ENCODE results near the gene FUOM. TPM values are rescaled to one million over a fixed set of nuclear protein-coding genes. Genes with fewer than 3 reads are reported as not detected.

The FUOM gene
- total RNA-seq, 1 experiment from 2014 or later: 16.0 TPM

DNA sequence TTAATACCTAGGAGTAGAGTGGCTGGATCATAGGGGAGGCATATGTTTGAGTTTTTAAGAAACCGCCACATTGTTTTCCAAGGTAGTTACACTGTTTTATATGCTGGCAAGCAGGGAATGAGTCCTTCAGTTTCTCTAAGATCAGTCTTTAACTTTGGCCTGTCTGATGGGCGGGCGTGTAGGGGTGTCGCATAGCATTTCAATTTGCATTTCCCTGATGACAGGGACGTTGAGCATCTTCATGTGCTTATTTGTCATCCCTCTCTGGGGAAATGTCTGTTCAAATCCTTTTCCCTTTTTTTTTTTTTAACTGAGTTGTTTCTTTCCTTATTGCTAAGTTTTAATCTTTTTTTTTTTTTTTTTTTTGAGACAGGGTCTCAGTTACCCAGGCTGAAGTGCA is 46.0 kb upstream of the FUOM start:
- POLR2A ChIA-PET (ENCODE audit: low non-redundant PET): no interaction called here
- Histone ChIP-seq H3K36me3 (ENCODE audit: insufficient read depth, low read length, poor library complexity, severe bottlenecking) (peaks cover 67% of the 10 kb centered on the region), H3K9me3 (ENCODE audit: low read depth, low read length, poor library complexity, severe bottlenecking) (no peaks in the 10 kb centered on the region), H3K4me1 (ENCODE audit: insufficient read depth, low read length, poor library complexity, severe bottlenecking) (no peaks in the 10 kb centered on the region), H3K27me3 (replicated peaks; ENCODE audit: insufficient read depth, low read depth, low read length, poor library complexity) (no peaks in the 10 kb centered on the region), H3K27ac (ENCODE audit: low read depth, low read length, poor library complexity, severe bottlenecking) (no peak overlapping the region), H3K4me3 (ENCODE audit: low read depth, low read length, poor library complexity, severe bottlenecking) (no peak overlapping the region)
- DNase-seq (ENCODE audit: low spot score): no peak
- intact Hi-C loops (cut with micrococcal nuclease; ENCODE audit: unreplicated experiment): no loop called here
- TF ChIP-seq, protein P1, sequence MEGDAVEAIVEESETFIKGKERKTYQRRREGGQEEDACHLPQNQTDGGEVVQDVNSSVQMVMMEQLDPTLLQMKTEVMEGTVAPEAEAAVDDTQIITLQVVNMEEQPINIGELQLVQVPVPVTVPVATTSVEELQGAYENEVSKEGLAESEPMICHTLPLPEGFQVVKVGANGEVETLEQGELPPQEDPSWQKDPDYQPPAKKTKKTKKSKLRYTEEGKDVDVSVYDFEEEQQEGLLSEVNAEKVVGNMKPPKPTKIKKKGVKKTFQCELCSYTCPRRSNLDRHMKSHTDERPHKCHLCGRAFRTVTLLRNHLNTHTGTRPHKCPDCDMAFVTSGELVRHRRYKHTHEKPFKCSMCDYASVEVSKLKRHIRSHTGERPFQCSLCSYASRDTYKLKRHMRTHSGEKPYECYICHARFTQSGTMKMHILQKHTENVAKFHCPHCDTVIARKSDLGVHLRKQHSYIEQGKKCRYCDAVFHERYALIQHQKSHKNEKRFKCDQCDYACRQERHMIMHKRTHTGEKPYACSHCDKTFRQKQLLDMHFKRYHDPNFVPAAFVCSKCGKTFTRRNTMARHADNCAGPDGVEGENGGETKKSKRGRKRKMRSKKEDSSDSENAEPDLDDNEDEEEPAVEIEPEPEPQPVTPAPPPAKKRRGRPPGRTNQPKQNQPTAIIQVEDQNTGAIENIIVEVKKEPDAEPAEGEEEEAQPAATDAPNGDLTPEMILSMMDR (conservative IDR thresholded peaks at IDR 0.05; ENCODE audit: low read depth, low read length): no peak
- no peak for TF ChIP-seq EZH2 (IDR thresholded peaks at IDR 0.05; ENCODE audit: borderline replicate concordance, low read depth, low read length, poor library complexity, severe bottlenecking)
- BruUV-seq (replicated peaks): no TSS peak
- CTCF ChIA-PET: no interaction called here

DNA sequence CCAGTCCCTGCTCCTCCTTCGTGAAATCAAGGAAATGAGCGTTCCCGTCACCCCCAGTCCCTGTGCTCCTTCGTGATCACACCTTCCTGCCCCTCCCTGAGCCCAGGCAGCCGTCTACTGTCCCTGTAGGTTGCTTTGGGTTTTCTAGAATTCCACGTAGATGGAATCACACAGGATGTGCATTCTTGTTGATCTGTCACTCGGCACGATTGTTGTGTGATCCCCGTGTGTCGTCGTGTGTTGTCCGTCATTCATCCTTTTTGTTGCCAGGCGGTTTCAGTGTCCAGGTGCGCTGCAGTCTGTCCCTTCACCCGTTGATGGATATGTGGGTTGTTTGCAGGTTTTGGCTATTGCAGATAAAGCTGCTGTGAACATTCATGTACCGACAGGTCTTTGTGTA is 45.5 kb upstream of the FUOM start:
- no TSS peak for BruUV-seq (replicated peaks)
- H3K9me3 ChIP-seq (ENCODE audit: low read depth, low read length, poor library complexity, severe bottlenecking): no peaks in the 10 kb centered on the region
- H3K27me3 ChIP-seq (replicated peaks; ENCODE audit: insufficient read depth, low read depth, low read length, poor library complexity): no peaks in the 10 kb centered on the region
- no peaks in the 10 kb centered on the region for H3K4me1 ChIP-seq (ENCODE audit: insufficient read depth, low read length, poor library complexity, severe bottlenecking)
- intact Hi-C loops (cut with micrococcal nuclease; ENCODE audit: unreplicated experiment): no loop called here
- H3K27ac ChIP-seq (ENCODE audit: low read depth, low read length, poor library complexity, severe bottlenecking): no peak overlapping the region
- TF ChIP-seq, protein P1 (conservative IDR thresholded peaks at IDR 0.05; ENCODE audit: low read depth, low read length): no peak
- no peak for TF ChIP-seq EZH2 (IDR thresholded peaks at IDR 0.05; ENCODE audit: borderline replicate concordance, low read depth, low read length, poor library complexity, severe bottlenecking)
- H3K4me3 ChIP-seq (ENCODE audit: low read depth, low read length, poor library complexity, severe bottlenecking): no peak overlapping the region
- DNase-seq (ENCODE audit: low spot score): no peak
- H3K36me3 ChIP-seq (ENCODE audit: insufficient read depth, low read length, poor library complexity, severe bottlenecking): peaks cover 67% of the 10 kb centered on the region
- ChIA-PET CTCF (no interaction called here), POLR2A (ENCODE audit: low non-redundant PET) (no interaction called here)

DNA sequence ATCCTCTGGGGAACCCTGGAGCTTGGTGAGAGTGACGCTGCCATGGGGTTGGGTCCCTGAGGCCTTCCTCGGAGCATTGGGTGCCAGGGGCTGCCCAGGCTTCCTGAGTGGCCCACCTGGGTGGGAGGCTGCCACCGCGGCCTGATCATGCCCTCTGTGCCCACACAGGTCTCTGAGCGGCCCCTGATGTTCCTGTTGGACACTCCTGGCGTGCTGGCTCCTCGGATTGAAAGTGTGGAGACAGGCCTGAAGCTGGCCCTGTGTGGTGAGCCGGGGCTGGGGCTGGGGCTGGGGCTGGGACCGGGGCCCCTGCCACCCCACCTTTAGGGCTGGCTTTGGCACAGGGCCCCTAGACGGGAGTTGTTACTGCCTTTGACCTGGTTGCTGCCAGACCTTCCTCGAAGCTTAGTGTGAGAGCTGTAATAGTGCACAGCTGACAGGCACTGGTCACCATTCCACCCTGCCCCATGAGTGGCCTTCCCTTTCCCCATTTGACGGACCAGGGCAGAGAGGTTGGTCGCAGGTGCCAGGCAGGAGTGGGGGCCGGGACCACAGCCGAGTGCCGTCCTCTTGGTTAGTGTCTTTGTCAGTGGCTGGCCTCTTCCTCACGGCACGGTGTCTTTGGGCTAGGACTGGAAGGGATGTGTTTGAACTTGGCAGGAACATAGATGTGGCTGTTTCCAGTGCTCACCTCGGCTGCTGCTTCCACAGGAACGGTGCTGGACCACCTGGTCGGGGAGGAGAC is 44.3 kb upstream of the FUOM start:
- Histone ChIP-seq H3K4me3 (ENCODE audit: low read depth, low read length, poor library complexity, severe bottlenecking) (no peak overlapping the region), H3K27me3 (replicated peaks; ENCODE audit: insufficient read depth, low read depth, low read length, poor library complexity) (no peaks in the 10 kb centered on the region), H3K36me3 (ENCODE audit: insufficient read depth, low read length, poor library complexity, severe bottlenecking) (peaks cover 63% of the 10 kb centered on the region), H3K4me1 (ENCODE audit: insufficient read depth, low read length, poor library complexity, severe bottlenecking) (no peaks in the 10 kb centered on the region), H3K9me3 (ENCODE audit: low read depth, low read length, poor library complexity, severe bottlenecking) (no peaks in the 10 kb centered on the region), H3K27ac (ENCODE audit: low read depth, low read length, poor library complexity, severe bottlenecking) (no peak overlapping the region)
- no peak for TF ChIP-seq EZH2 (IDR thresholded peaks at IDR 0.05; ENCODE audit: borderline replicate concordance, low read depth, low read length, poor library complexity, severe bottlenecking)
- TF ChIP-seq, protein P1 (conservative IDR thresholded peaks at IDR 0.05; ENCODE audit: low read depth, low read length): no peak
- ChIA-PET POLR2A (ENCODE audit: low non-redundant PET) (no interaction called here), CTCF (no interaction called here)
- no TSS peak for BruUV-seq (replicated peaks)
- intact Hi-C loops (cut with micrococcal nuclease; ENCODE audit: unreplicated experiment): no loop called here
- no peak for DNase-seq (ENCODE audit: low spot score)

Data from A673 (cell line).